Ishikawa (cell line): Measurements from ENCODE around the gene SCAMP1.

Experiments
- CEBPB ChIP-seq: IDR thresholded peaks from 2 replicates; pipeline ENCODE4 v1.6.1; 2012
- CREB1 ChIP-seq: IDR thresholded peaks from 2 replicates; pipeline ENCODE4 v1.6.1; 2012; ENCODE audit warnings: low read depth
- EGR1 ChIP-seq: IDR thresholded peaks from 2 replicates; pipeline ENCODE4 v1.6.1; 2012
- EP300 ChIP-seq: IDR thresholded peaks from 2 replicates; pipeline ENCODE4 v1.6.1; 2012; ENCODE audit warnings: borderline replicate concordance
- FOXM1 ChIP-seq: IDR thresholded peaks from 2 replicates; pipeline ENCODE4 v1.6.1; 2012; ENCODE audit warnings: low read depth, borderline replicate concordance
- MAX ChIP-seq: IDR thresholded peaks from 2 replicates; pipeline ENCODE4 v1.6.1; 2012
- NFIC ChIP-seq: IDR thresholded peaks from 2 replicates; pipeline ENCODE4 v1.6.1; 2012
- RAD21 ChIP-seq: IDR thresholded peaks from 2 replicates; pipeline ENCODE4 v1.6.1; 2012; ENCODE audit warnings: low read depth
- REST ChIP-seq: IDR thresholded peaks from 2 replicates; pipeline ENCODE4 v1.6.1; 2012; ENCODE audit warnings: low read depth, mild to moderate bottlenecking
- TAF1 ChIP-seq: IDR thresholded peaks from 2 replicates; pipeline ENCODE4 v1.6.1; 2012; ENCODE audit warnings: low read depth, mild to moderate bottlenecking
- TCF12 ChIP-seq: IDR thresholded peaks from 2 replicates; pipeline ENCODE4 v1.6.1; 2012; ENCODE audit warnings: low read depth
- TEAD4 ChIP-seq: IDR thresholded peaks from 2 replicates; pipeline ENCODE4 v1.6.1; 2012
- USF1 ChIP-seq: IDR thresholded peaks from 2 replicates; pipeline ENCODE4 v1.6.1; 2012
- YY1 ChIP-seq: IDR thresholded peaks from 2 replicates; pipeline ENCODE4 v1.6.1; 2012; ENCODE audit warnings: low read depth
- ZBTB7A ChIP-seq: IDR thresholded peaks from 2 replicates; pipeline ENCODE4 v1.6.1; 2012; ENCODE audit warnings: low read depth

The SCAMP1 gene

GRCh38 chr5:78411586-78411985 lies 51.2 kb downstream of the SCAMP1 start:
- TF ChIP-seq EGR1 (no peak), RAD21 (no peak), CEBPB (no peak), CREB1 (no peak), TAF1 (no peak), ZBTB7A (no peak), USF1 (no peak), FOXM1 (no peak), MAX (no peak), YY1 (no peak), EP300 (no peak), REST (no peak), NFIC (no peak), TCF12 (no peak), TEAD4 (no peak)

GRCh38 chr5:78416677-78417425 lies 56.4 kb downstream of the SCAMP1 start:
- TF ChIP-seq TEAD4 (no peak), USF1 (no peak), MAX (no peak), EP300 (no peak), EGR1 (no peak), RAD21 (no peak), YY1 (no peak), NFIC (no peak), FOXM1 (no peak), CEBPB (no peak), TCF12 (no peak), ZBTB7A (no peak), TAF1 (no peak), REST (no peak), CREB1 (no peak)

GRCh38 chr5:78419396-78419795 lies 59.0 kb downstream of the SCAMP1 start:
- TF ChIP-seq CREB1, result no peak

- no peak for TF ChIP-seq CEBPB
- TF ChIP-seq RAD21, result no peak
- no peak for TF ChIP-seq MAX
- no peak for TF ChIP-seq REST
- no peak for TF ChIP-seq TEAD4
- TF ChIP-seq CREB1, result no peak
- no peak for TF ChIP-seq EP300
- no peak for TF ChIP-seq USF1
- no peak for TF ChIP-seq NFIC
- no peak for TF ChIP-seq FOXM1
- TF ChIP-seq TCF12, result no peak
- TF ChIP-seq EGR1, result no peak
- TF ChIP-seq YY1, result no peak
- no peak for TF ChIP-seq ZBTB7A
- TF ChIP-seq TAF1, result no peak
Observed at GRCh38 chr5:78420548-78420947, 60.1 kb downstream of the SCAMP1 start.
